Activated CD4-positive, alpha-beta memory T cell treated with anti-CD3 and anti-CD28 coated beads for 36 hours (primary cell): ENCODE results near the gene AIPL1. TPM values are rescaled to one million over a fixed set of nuclear protein-coding genes. Genes with fewer than 3 reads are reported as not detected.
A peak's percentile ranks its signal among the peaks of the same experiment; 100 is the strongest.

Experiments used
- CTCF ChIA-PET: fragments of 350-600 bp; sonication (Branson Sonifier 250); formaldehyde crosslinking; loops from one replicate; lab custom pipeline; 2021; ENCODE audit warnings: antibody characterized with exemption, inconsistent platforms; lab: Charles Lee
- POLR2A ChIA-PET: fragments of 350-600 bp; sonication (Branson Sonifier 250); formaldehyde crosslinking; loops from one replicate; lab custom pipeline; 2021; ENCODE audit warnings: antibody characterized with exemption; lab: Charles Lee
- DNase-seq: peaks from one replicate; pipeline ENCODE4 v3.0.0-alpha.2; 2020
- H3K27ac Mint-ChIP-seq: one replicate; pipeline ENCODE4 v1.8.0; 2021; ENCODE audit warnings: mixed read lengths
- H3K27me3 Mint-ChIP-seq: one replicate; pipeline ENCODE4 v1.8.0; 2021; ENCODE audit warnings: mixed read lengths
- H3K36me3 Mint-ChIP-seq: one replicate; pipeline ENCODE4 v1.8.0; 2021; ENCODE audit warnings: mixed read lengths
- H3K4me1 Mint-ChIP-seq: one replicate; pipeline ENCODE4 v1.8.0; 2021; ENCODE audit warnings: low read depth, mixed read lengths
- H3K4me3 Mint-ChIP-seq: one replicate; pipeline ENCODE4 v1.8.0; 2021; ENCODE audit warnings: mild to moderate bottlenecking, mixed read lengths
- H3K9me3 Mint-ChIP-seq: one replicate; pipeline ENCODE4 v1.8.0; 2021; ENCODE audit warnings: mixed read lengths
- intact Hi-C: fragments of 100-400 bp; cut with micrococcal nuclease; formaldehyde crosslinking; loops from one replicate; pipeline ENCODE4 v1.15.1; 2023
- total RNA-seq, 2 experiments: library from RNA; stranded (reverse); gene quantifications; one replicate each; pipeline ENCODE4 v1.2.3, GENCODE V29; 2021

AIPL1 gene
- total RNA-seq, 2 experiments from 2014 or later = not detected

GRCh38 chr17:6474376-6474775 is 39.5 kb upstream of the AIPL1 start:
- H3K4me1 Mint-ChIP-seq = peaks cover 2% of the 10 kb centered on the region
- H3K4me3 Mint-ChIP-seq = no peak overlapping the region

GRCh38 chr17:6473128-6473767 is 38.3 kb upstream of the AIPL1 start:
- POLR2A ChIA-PET = no interaction called here
- peak; percentile 78 for DNase-seq
- Mint-ChIP-seq H3K9me3 (no peaks in the 10 kb centered on the region), H3K27ac (peak overlapping the region; percentile 38), H3K27me3 (no peaks in the 10 kb centered on the region), H3K36me3 (no peaks in the 10 kb centered on the region), H3K4me3 (no peak overlapping the region), H3K4me1 (peaks cover 2% of the 10 kb centered on the region)
- CTCF ChIA-PET = interaction anchor here (0.5 to 2.1 kb wide), 37 partner anchors 11 to 1947 kb away, joined by 3 to 14 read pairs (median 4); partner anchors contain the start of genes AIPL1, PIMREG, SLC13A5 and TEKT1
- intact Hi-C loops = loop anchor here (5.0 kb wide), 1 partner anchor 174 kb away; no protein-coding TSS in a partner anchor

More at GRCh38 chr17:6474376-6474775, 39.5 kb upstream of the AIPL1 start:
- H3K36me3 Mint-ChIP-seq = no peaks in the 10 kb centered on the region
- ChIA-PET CTCF (interaction anchor here (0.6 to 1.9 kb wide), 3 partner anchors 8 to 148 kb away, joined by 3 to 5 read pairs (median 3); no protein-coding TSS in a partner anchor), POLR2A (no interaction called here)
- no peak overlapping the region for H3K27ac Mint-ChIP-seq
- H3K9me3 Mint-ChIP-seq = no peaks in the 10 kb centered on the region
- no peaks in the 10 kb centered on the region for H3K27me3 Mint-ChIP-seq
- no peak for DNase-seq
- intact Hi-C loops = loop anchor here (5.0 kb wide), 1 partner anchor 173 kb away; no protein-coding TSS in a partner anchor

- H3K36me3 Mint-ChIP-seq = no peaks in the 10 kb centered on the region
- no peaks in the 10 kb centered on the region for H3K9me3 Mint-ChIP-seq
- H3K4me3 Mint-ChIP-seq = no peak overlapping the region
- intact Hi-C loops = loop anchor here (5.0 kb wide), 1 partner anchor 175 kb away; no protein-coding TSS in a partner anchor
- no peaks in the 10 kb centered on the region for H3K27me3 Mint-ChIP-seq
- no peak for DNase-seq
- no peak overlapping the region for H3K27ac Mint-ChIP-seq
- peaks cover 2% of the 10 kb centered on the region for H3K4me1 Mint-ChIP-seq
- CTCF ChIA-PET = interaction anchor here (0.5 to 2.1 kb wide), 37 partner anchors 10 to 886 kb away, joined by 3 to 14 read pairs (median 4); partner anchors contain the start of genes AIPL1, PIMREG and TEKT1
- POLR2A ChIA-PET = no interaction called here
These were observed 37.6 kb upstream of the AIPL1 start for GRCh38 chr17:6472517-6472916.

- Mint-ChIP-seq H3K4me1 (peaks cover 2% of the 10 kb centered on the region), H3K27me3 (no peaks in the 10 kb centered on the region), H3K36me3 (no peaks in the 10 kb centered on the region), H3K27ac (no peak overlapping the region), H3K4me3 (no peak overlapping the region), H3K9me3 (no peaks in the 10 kb centered on the region)
- POLR2A ChIA-PET = no interaction called here
- DNase-seq = no peak
- CTCF ChIA-PET = interaction anchor here (0.8 to 2.1 kb wide), 17 partner anchors 10 to 886 kb away, joined by 3 to 14 read pairs (median 4); partner anchors contain the start of gene PIMREG
- intact Hi-C loops = loop anchor here (5.0 kb wide), 1 partner anchor 176 kb away; no protein-coding TSS in a partner anchor
These were observed 36.9 kb upstream of the AIPL1 start for GRCh38 chr17:6471531-6472465.

GRCh38 chr17:6470751-6471521 is 36.0 kb upstream of the AIPL1 start:
- ChIA-PET CTCF (interaction anchor here (1.1 to 2.1 kb wide), 5 partner anchors 9 to 245 kb away, joined by 3 to 14 read pairs (median 4); no protein-coding TSS in a partner anchor), POLR2A (no interaction called here)
- intact Hi-C loops = loop anchor here (5.0 kb wide), 1 partner anchor 176 kb away; no protein-coding TSS in a partner anchor
- Mint-ChIP-seq H3K27ac (no peak overlapping the region), H3K4me1 (peaks cover 2% of the 10 kb centered on the region), H3K4me3 (no peak overlapping the region), H3K9me3 (no peaks in the 10 kb centered on the region), H3K27me3 (no peaks in the 10 kb centered on the region), H3K36me3 (no peaks in the 10 kb centered on the region)
- DNase-seq = no peak

- Mint-ChIP-seq H3K27ac (no peak overlapping the region), H3K9me3 (no peaks in the 10 kb centered on the region), H3K4me1 (peaks cover 2% of the 10 kb centered on the region), H3K27me3 (peaks cover 2% of the 10 kb centered on the region), H3K36me3 (no peaks in the 10 kb centered on the region), H3K4me3 (no peak overlapping the region)
- ChIA-PET POLR2A (no interaction called here), CTCF (no interaction called here)
- intact Hi-C loops = loop anchor here (5.0 kb wide), 1 partner anchor 177 kb away; no protein-coding TSS in a partner anchor
- no peak for DNase-seq
These were observed 35.3 kb upstream of the AIPL1 start for GRCh38 chr17:6470146-6470718.

- Mint-ChIP-seq H3K4me1 (peaks cover 2% of the 10 kb centered on the region), H3K27me3 (peaks cover 2% of the 10 kb centered on the region), H3K36me3 (no peaks in the 10 kb centered on the region), H3K9me3 (no peaks in the 10 kb centered on the region), H3K27ac (no peak overlapping the region), H3K4me3 (no peak overlapping the region)
- intact Hi-C loops = no loop called here
- DNase-seq = no peak
- ChIA-PET POLR2A (no interaction called here), CTCF (no interaction called here)
These were observed 33.3 kb upstream of the AIPL1 start for GRCh38 chr17:6468051-6468790.

GRCh38 chr17:6467567-6467966 is 32.6 kb upstream of the AIPL1 start:
- POLR2A ChIA-PET = no interaction called here
- DNase-seq = no peak
- Mint-ChIP-seq H3K27me3 (peaks cover 2% of the 10 kb centered on the region), H3K9me3 (no peaks in the 10 kb centered on the region), H3K36me3 (no peaks in the 10 kb centered on the region), H3K4me1 (no peaks in the 10 kb centered on the region), H3K4me3 (no peak overlapping the region), H3K27ac (no peak overlapping the region)
- CTCF ChIA-PET = no interaction called here
- intact Hi-C loops = no loop called here

GRCh38 chr17:6465206-6466003 is 30.5 kb upstream of the AIPL1 start:
- Mint-ChIP-seq H3K9me3 (no peaks in the 10 kb centered on the region), H3K4me1 (peaks cover 13% of the 10 kb centered on the region), H3K36me3 (no peaks in the 10 kb centered on the region), H3K4me3 (no peak overlapping the region), H3K27ac (no peak overlapping the region), H3K27me3 (peaks cover 2% of the 10 kb centered on the region)
- ChIA-PET CTCF (no interaction called here), POLR2A (interaction anchor here (0.6 kb wide), 1 partner anchor 24 kb away, joined by 3 read pairs; no protein-coding TSS in a partner anchor)
- intact Hi-C loops = no loop called here
- no peak for DNase-seq

GRCh38 chr17:6464446-6465041 is 29.6 kb upstream of the AIPL1 start:
- ChIA-PET CTCF (no interaction called here), POLR2A (no interaction called here)
- intact Hi-C loops = no loop called here
- Mint-ChIP-seq H3K36me3 (no peaks in the 10 kb centered on the region), H3K4me3 (no peak overlapping the region), H3K9me3 (no peaks in the 10 kb centered on the region), H3K4me1 (peaks cover 15% of the 10 kb centered on the region), H3K27me3 (peaks cover 2% of the 10 kb centered on the region), H3K27ac (no peak overlapping the region)
- no peak for DNase-seq
